Measurements from ENCODE around the gene ZCWPW1. TPM values are rescaled to one million over a fixed set of nuclear protein-coding genes. Genes with fewer than 3 reads are reported as not detected.

Gene ZCWPW1
- polyA plus RNA-seq, 1 of the 3 experiments (the other 2 are of a cell fraction) = 4.1 TPM

DNA sequence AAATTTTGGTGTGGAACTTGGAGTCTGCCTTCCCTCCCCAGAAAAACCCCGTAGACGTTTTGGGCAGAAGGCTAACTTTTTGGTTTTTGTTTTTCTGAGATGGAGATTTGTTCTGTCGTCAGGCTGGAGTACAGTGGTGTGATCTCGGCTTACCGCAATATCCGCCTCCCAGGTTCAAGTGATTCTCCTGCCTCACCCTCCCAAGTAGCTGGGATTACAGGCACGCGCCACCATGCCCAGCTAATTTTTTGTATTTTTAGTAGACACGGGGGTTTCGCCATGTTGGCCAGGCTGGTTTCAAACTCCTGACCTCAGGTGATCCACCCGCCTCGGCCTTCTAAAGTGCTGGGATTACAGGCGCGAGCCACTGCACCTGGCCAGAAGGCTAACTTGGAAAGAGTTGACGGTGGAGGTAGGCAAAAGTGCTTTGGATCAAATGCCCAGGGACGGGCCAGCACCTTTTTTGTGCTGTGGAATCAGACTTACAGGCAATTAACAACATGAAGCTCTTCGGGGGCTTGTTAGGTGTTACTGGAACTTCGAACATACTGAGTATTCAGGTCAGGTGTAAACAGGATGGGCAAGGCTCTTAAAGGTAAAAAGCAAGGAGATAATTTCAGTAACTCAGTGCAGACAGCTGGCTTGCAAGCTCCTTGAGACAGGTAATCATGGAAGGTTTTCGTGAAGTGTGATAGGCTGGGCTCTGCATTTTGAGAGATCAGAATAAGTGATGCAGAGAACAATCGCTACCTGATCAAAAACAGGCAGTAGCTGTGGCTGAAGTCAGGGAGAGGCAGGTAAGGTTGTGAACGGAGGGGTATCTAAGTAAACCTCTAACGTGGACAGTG lies 6.0 kb upstream of the ZCWPW1 start:
- TF ChIP-seq ELF1 (IDR thresholded peaks at IDR 0.05) (no peak), FOXJ3 (CRISPR knock-in tag; IDR thresholded peaks at IDR 0.05) (no peak), PBX3 (IDR thresholded peaks at IDR 0.05) (no peak), EP300 (IDR thresholded peaks at IDR 0.05; ENCODE audit: borderline replicate concordance in 1 of 2, low read depth in 1 of 2, low read length in 1 of 2) (no peak), GABPA (IDR thresholded peaks at IDR 0.05; ENCODE audit: low read depth) (no peak), GATA2 (CRISPR knock-in tag; IDR thresholded peaks at IDR 0.05) (no peak), POLR2AphosphoS5 (IDR thresholded peaks at IDR 0.05; ENCODE audit: low read depth, low read length) (no peak; the same call in 1 of the 2 replicates), RXRA (IDR thresholded peaks at IDR 0.05; ENCODE audit: borderline replicate concordance, low read depth) (no peak), RFX5 (IDR thresholded peaks at IDR 0.05; ENCODE audit: low read length) (no peak), JUND (IDR thresholded peaks at IDR 0.05) (no peak), CTCF (IDR thresholded peaks at IDR 0.05) (no peak), TEAD4 (IDR thresholded peaks at IDR 0.05; ENCODE audit: borderline replicate concordance, insufficient read depth) (no peak), TCF12 (IDR thresholded peaks at IDR 0.05) (no peak), YY1 (IDR thresholded peaks at IDR 0.05; ENCODE audit: low read depth) (no peak)
- Histone ChIP-seq H3K9ac (peak overlapping the region; percentile 91), H3F3A (replicated peaks; ENCODE audit: insufficient read depth) (peaks cover 40% of the 10 kb centered on the region), H3K4me3 (ENCODE audit: low read depth in 2 of 2, low read length in 1 of 2) (peak overlapping the region; percentile 79 to 93), H3K36me3 (replicated peaks in 1 of 2; ENCODE audit: control insufficient read depth in 1 of 2, insufficient read depth in 2 of 2, low read length in 1 of 2) (peaks cover 41 to 43% of the 10 kb centered on the region in 2 experiments), H4K20me1 (ENCODE audit: insufficient read depth) (peaks cover 13% of the 10 kb centered on the region), H3K4me1 (ENCODE audit: control insufficient read depth in 1 of 2, insufficient read depth in 2 of 2, low read depth in 1 of 2, low read length in 1 of 2) (peaks cover 23 to 47% of the 10 kb centered on the region in 2 experiments; a peak in 3 of 4 replicates), H3K9me3 (no peaks in the 10 kb centered on the region), H3K27me3 (ENCODE audit: insufficient read depth) (no peaks in the 10 kb centered on the region), H3K27ac (ENCODE audit: low read depth in 2 of 2, low read length in 1 of 2) (peak overlapping the region; percentile 79 to 99; a peak in 3 of 4 replicates), H3K4me2 (peak overlapping the region; percentile 100), H3K9me2 (no peaks in the 10 kb centered on the region), H2AFZ (ENCODE audit: low read depth) (no peak overlapping the region), H3K79me2 (ENCODE audit: insufficient read depth) (peaks cover 63% of the 10 kb centered on the region)
- ChIA-PET POLR2A (interaction anchor here (0.8 kb wide), 1 partner anchor 33 kb away, joined by 3 read pairs; no protein-coding TSS in a partner anchor), CTCF (interaction anchor here (0.7 to 2.3 kb wide), 5 partner anchors 16 to 49 kb away, joined by 3 to 14 read pairs (median 4); partner anchors contain the start of gene NYAP1)
- no peak for DNase-seq
- WGBS (ENCODE audit: low lambda C conversion rate) = 88% methylated on average over 22 of the region's 22 CpGs

All from SK-N-SH (cell line).